RPMI7951 (cell line): Measurements from ENCODE around the gene PLCD4. TPM values are rescaled to one million over a fixed set of nuclear protein-coding genes. Genes with fewer than 3 reads are reported as not detected.
A peak's percentile ranks its signal among the peaks of the same experiment; 100 is the strongest.

Experiments used
- DNase-seq: peaks from one replicate; pipeline ENCODE4 v3.0.0-alpha.2; 2012; ENCODE audit warnings: low read depth
- total RNA-seq: library from RNA; depleted of rRNA; stranded (reverse); fragments of >200 nt; shearing (Covaris generic); gene quantifications from 2 replicates; pipeline ENCODE4 v1.2.3, GENCODE V29; 2014; rRNA removed

PLCD4 gene
- total RNA-seq, 1 experiment from 2014 or later, result 10.2 TPM

DNA sequence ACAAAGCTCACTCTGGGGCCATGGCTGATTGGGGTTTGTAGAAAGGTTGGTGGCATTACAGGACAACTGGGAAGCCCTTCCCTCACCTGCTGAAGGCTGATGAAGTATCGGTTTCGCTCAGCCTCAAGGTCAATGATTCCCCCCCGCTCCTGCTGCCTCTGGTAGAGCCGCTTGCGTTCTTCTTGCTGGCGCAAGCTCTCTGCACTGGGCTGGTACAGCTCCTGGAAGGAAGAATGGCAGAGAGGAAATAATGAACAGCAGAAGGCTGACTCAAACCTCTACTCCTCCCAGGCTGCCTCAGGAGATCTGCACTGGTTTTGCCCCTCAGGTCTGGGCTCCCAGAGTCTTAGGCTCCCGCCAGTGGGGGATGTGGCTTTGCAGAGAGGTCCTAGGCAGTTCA is 57.0 kb downstream of the PLCD4 start:
- no peak for DNase-seq

GRCh38 chr2:218671097-218671653 is 63.5 kb downstream of the PLCD4 start:
- DNase-seq, result peak; percentile 50

DNA sequence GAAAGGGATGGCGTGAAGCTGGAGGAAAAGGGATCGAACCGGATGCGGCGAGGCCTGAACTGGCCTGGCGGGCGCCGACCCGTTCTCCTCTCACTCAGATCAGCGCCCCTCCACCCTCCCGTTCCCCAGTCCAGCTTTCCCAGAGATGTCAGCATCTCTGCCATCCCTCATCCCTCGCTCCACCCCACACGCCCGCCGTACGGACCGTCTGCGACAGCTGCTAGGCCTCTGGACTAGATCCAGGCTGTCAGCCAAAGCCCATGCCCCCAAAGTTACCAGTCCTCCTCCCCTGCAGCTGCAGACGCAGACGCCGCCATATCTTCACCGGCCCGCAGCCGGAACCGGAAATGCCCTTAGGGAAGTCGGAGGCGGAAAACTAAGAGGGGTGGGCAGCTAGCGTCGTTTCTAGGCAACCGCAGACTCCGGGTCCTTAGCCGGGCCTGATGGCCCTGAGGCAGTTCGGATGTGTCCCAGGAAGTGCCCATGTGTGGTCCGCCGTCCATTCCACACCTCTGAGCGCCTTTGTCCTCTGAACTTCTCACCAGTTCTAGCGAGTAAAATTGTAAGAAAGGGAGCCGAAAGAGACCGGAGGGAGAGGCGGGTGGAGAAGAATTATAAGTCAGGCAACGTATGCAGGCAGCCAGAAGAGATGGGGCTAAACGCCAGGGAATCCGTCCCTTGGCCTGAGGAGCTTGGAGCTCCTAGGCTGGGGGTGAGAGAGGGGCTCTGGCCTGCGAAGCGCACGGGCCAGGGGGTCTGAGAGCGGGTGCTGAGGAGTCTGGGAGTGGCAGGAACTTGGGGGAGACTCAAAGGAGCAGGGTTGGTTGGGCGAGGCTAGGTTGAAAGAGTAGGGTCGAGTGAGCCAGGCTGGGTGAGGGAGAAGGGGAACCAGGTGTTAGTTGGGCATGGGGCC is 64.2 kb downstream of the PLCD4 start, which contains the start of the genes RNF25 and STK36:
Gene RNF25 (minus strand): TSS at position 349 of the 913 bp plus-strand sequence. CDS start 32 bp downstream, at position 317.
Gene STK36 (plus strand): TSS at position 433 of the 913 bp plus-strand sequence. CDS start 744 bp downstream, outside the sequence.
- peak; percentile 92 for DNase-seq

GRCh38 chr2:218679119-218679518 is 71.4 kb downstream of the PLCD4 start:
- DNase-seq, result peak; percentile 11

DNA sequence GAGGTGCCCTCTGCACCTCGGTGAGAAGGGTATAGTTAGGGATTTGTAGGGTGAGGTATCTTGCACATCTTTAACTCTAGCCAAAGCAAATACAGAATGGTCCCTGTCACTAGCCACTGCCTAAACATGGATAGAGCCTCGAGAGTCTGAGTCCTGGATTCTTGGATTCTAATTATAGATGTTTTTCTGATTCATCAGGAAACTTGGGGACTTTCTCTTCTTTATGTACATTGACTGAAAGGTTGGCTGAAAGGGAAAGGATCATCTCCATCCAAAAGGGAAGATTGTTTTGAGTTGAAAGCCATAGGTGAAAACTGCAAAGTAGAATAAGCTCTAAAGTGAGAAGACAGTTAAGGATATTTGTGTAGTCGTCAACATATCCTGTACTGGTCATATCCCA is 72.4 kb downstream of the PLCD4 start:
- DNase-seq, result no peak

Other genes starting within 250 kb of the PLCD4 start
- under 0.01 and 0.10 TPM in 2 replicates for gene SLC11A1, start 225.6 kb upstream of the PLCD4 start, total RNA-seq
- gene CTDSP1, start 208.0 kb upstream of the PLCD4 start, total RNA-seq, result 62.4 and 87.2 TPM in 2 replicates
- gene VIL1, start 188.8 kb upstream of the PLCD4 start, total RNA-seq, result not detected in 2 replicates
- 12.0 and 12.3 TPM in 2 replicates for gene USP37, start 39.5 kb upstream of the PLCD4 start, total RNA-seq
- 90.0 and 100 TPM in 2 replicates for gene CNOT9, start 39.1 kb upstream of the PLCD4 start, total RNA-seq
- gene ZNF142, start 51.7 kb downstream of the PLCD4 start, total RNA-seq, result 11.3 and 13.6 TPM in 2 replicates
- 47.0 and 49.8 TPM in 2 replicates for gene BCS1L, start 51.8 kb downstream of the PLCD4 start, total RNA-seq
- gene RNF25, start 64.1 kb downstream of the PLCD4 start, total RNA-seq, result 37.5 and 45.5 TPM in 2 replicates
- gene STK36, start 64.2 kb downstream of the PLCD4 start, total RNA-seq, result 15.6 and 20.7 TPM in 2 replicates
- 17.5 and 28.7 TPM in 2 replicates for gene TTLL4, start 102.9 kb downstream of the PLCD4 start, total RNA-seq
- gene CYP27A1, start 174.2 kb downstream of the PLCD4 start, total RNA-seq, result 19.9 and 20.5 TPM in 2 replicates
- gene PRKAG3, start 223.9 kb downstream of the PLCD4 start, total RNA-seq, result not detected in 2 replicates